NT2/D1 (cell line): ENCODE results near the gene GALK1.

Experiments
- YY1 ChIP-seq: IDR thresholded peaks from 2 replicates; pipeline ENCODE4 v1.6.1; 2011; ENCODE audit not compliant: insufficient read length, insufficient read depth
- ZNF274 ChIP-seq: IDR thresholded peaks from 2 replicates; pipeline ENCODE4 v1.6.1; 2011; ENCODE audit warnings: mild to moderate bottlenecking, low read depth, low read length

DNA sequence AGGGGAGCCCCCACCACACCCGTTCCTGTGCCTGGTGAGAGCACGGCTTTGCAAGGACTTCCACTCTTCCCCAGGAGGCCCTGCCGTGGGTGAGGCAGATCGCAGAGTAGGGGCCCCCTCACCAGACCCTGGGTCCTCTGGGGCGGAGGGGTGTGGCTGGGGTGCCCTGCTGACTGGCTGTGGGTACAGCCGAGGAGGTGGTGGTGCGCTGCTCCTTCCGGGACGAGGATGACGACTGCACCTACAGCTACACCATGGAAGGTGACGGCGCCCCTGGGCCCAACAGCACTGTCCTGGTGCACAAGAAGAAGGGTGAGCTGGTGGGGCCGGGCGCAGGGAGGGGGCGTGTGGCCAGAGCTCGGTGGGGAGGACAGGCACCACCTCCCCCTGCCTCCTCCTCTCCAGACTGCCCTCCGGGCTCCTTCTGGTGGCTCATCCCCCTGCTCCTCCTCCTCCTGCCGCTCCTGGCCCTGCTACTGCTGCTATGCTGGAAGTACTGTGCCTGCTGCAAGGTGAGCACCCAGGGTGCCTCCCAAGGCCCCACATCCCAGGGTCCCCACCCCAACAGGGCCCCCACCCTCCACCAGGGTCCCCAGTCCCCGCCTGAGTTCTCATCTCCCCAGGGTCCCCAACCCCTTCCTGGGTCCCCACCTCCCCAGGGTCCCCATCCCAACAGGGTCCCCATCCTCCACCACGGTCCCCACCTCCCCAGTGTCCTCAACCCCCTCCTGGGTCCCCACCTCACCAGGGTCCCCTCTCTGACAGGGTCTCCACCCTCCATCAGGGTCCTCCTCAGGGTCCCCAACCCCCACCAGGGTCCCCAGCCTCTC lies 27.6 kb downstream of the GALK1 start:
- TF ChIP-seq ZNF274, result no peak
- no peak for TF ChIP-seq YY1
